Activated CD8-positive, alpha-beta T cell treated with anti-CD3 and anti-CD28 coated beads for 36 hours (primary cell): Measurements from ENCODE around the gene PMEPA1. TPM values are rescaled to one million over a fixed set of nuclear protein-coding genes. Genes with fewer than 3 reads are reported as not detected.

Experiments
- ATAC-seq: fragments of 200-7000 bp; cut with Tn5 transposase; one replicate; pipeline ENCODE4 v1.10.0; 2021; ENCODE audit warnings: mild to moderate bottlenecking, moderate library complexity
- CTCF ChIA-PET: fragments of 350-600 bp; sonication (Branson Sonifier 250); formaldehyde crosslinking; loops from one replicate; lab custom pipeline; 2021; ENCODE audit warnings: antibody characterized with exemption; lab: Charles Lee
- POLR2A ChIA-PET: fragments of 350-600 bp; sonication (Branson Sonifier 250); formaldehyde crosslinking; loops from one replicate; lab custom pipeline; 2021; ENCODE audit warnings: antibody characterized with exemption; lab: Charles Lee
- DNase-seq: peaks from one replicate; pipeline ENCODE4 v3.0.0-alpha.2; 2020
- H3K27ac Mint-ChIP-seq: one replicate; pipeline ENCODE4 v1.8.0; 2021; ENCODE audit warnings: mild to moderate bottlenecking, mixed read lengths
- H3K27me3 Mint-ChIP-seq: one replicate; pipeline ENCODE4 v1.8.0; 2021; ENCODE audit warnings: mixed read lengths
- H3K36me3 Mint-ChIP-seq: one replicate; pipeline ENCODE4 v1.8.0; 2021; ENCODE audit warnings: low read depth, mixed read lengths
- H3K4me1 Mint-ChIP-seq: one replicate; pipeline ENCODE4 v1.8.0; 2021; ENCODE audit warnings: low read depth, mixed read lengths
- H3K4me3 Mint-ChIP-seq: one replicate; pipeline ENCODE4 v1.8.0; 2021; ENCODE audit warnings: mild to moderate bottlenecking, moderate library complexity, mixed read lengths
- H3K9me3 Mint-ChIP-seq: one replicate; pipeline ENCODE4 v1.8.0; 2021; ENCODE audit warnings: mixed read lengths
- CTCF ChIP-seq: fragments of 200-600 bp; IDR thresholded peaks from one replicate; pipeline ENCODE4 v1.8.0; 2022; ENCODE audit warnings: antibody characterized with exemption, mild to moderate bottlenecking
- intact Hi-C: fragments of 100-400 bp; cut with micrococcal nuclease; formaldehyde crosslinking; loops from one replicate; pipeline ENCODE4 v1.10.0; 2022
- total RNA-seq, 2 experiments: library from RNA; stranded (reverse); gene quantifications; one replicate each; pipeline ENCODE4 v1.2.3, GENCODE V29; 2021

Gene PMEPA1
- total RNA-seq, 2 experiments from 2014 or later, result 1.7 to 2.0 TPM

GRCh38 chr20:57671072-57671391, 38.8 kb downstream of the PMEPA1 start:
- Mint-ChIP-seq H3K4me3 (no peak overlapping the region), H3K36me3 (no peaks in the 10 kb centered on the region), H3K9me3 (no peaks in the 10 kb centered on the region), H3K4me1 (peaks cover 13% of the 10 kb centered on the region), H3K27me3 (no peaks in the 10 kb centered on the region), H3K27ac (no peak overlapping the region)
- intact Hi-C loops, result no loop called here
- ChIA-PET POLR2A (no interaction called here), CTCF (no interaction called here)
- DNase-seq (no peak), ATAC-seq (no peak)
- no peak for TF ChIP-seq CTCF

GRCh38 chr20:57670288-57671071, 39.3 kb downstream of the PMEPA1 start:
- ChIA-PET CTCF (interaction anchor here (1.5 kb wide), 1 partner anchor 11 kb away, joined by 4 read pairs; no protein-coding TSS in a partner anchor), POLR2A (interaction anchor here (0.6 kb wide), 1 partner anchor 156 kb away, joined by 3 read pairs; no protein-coding TSS in a partner anchor)
- DNase-seq (no peak), ATAC-seq (no peak)
- H3K9me3 Mint-ChIP-seq, result no peaks in the 10 kb centered on the region
- no peaks in the 10 kb centered on the region for H3K36me3 Mint-ChIP-seq
- intact Hi-C loops, result no loop called here
- no peak for TF ChIP-seq CTCF
- peaks cover 13% of the 10 kb centered on the region for H3K4me1 Mint-ChIP-seq
- H3K27me3 Mint-ChIP-seq, result no peaks in the 10 kb centered on the region
- H3K27ac Mint-ChIP-seq, result no peak overlapping the region
- H3K4me3 Mint-ChIP-seq, result no peak overlapping the region

- no peaks in the 10 kb centered on the region for H3K9me3 Mint-ChIP-seq
Measured at GRCh38 chr20:57669632-57670031, 40.2 kb downstream of the PMEPA1 start.

GRCh38 chr20:57667924-57668782, 41.7 kb downstream of the PMEPA1 start:
- CTCF ChIA-PET, result no interaction called here
- no peak overlapping the region for H3K4me3 Mint-ChIP-seq
- H3K9me3 Mint-ChIP-seq, result no peaks in the 10 kb centered on the region
- H3K4me1 Mint-ChIP-seq, result peaks cover 13% of the 10 kb centered on the region
- TF ChIP-seq CTCF, result no peak
- no peaks in the 10 kb centered on the region for H3K27me3 Mint-ChIP-seq
- ATAC-seq (peak; percentile 37), DNase-seq (peak; percentile 20)
- peak overlapping the region; percentile 63 for H3K27ac Mint-ChIP-seq
- intact Hi-C loops, result no loop called here
- POLR2A ChIA-PET, result interaction anchor here (1.0 kb wide), 1 partner anchor 13 kb away, joined by 3 read pairs; no protein-coding TSS in a partner anchor
- no peaks in the 10 kb centered on the region for H3K36me3 Mint-ChIP-seq

More at GRCh38 chr20:57669632-57670031, 40.2 kb downstream of the PMEPA1 start:
- ChIA-PET POLR2A (interaction anchor here (0.6 kb wide), 1 partner anchor 157 kb away, joined by 3 read pairs; no protein-coding TSS in a partner anchor), CTCF (interaction anchor here (1.1 to 1.5 kb wide), 2 partner anchors 12 to 16 kb away, joined by 4 read pairs; no protein-coding TSS in a partner anchor)
- H3K4me3 Mint-ChIP-seq, result no peak overlapping the region
- H3K4me1 Mint-ChIP-seq, result peaks cover 13% of the 10 kb centered on the region
- TF ChIP-seq CTCF, result no peak
- no peak for ATAC-seq
- H3K36me3 Mint-ChIP-seq, result no peaks in the 10 kb centered on the region
- no peak for DNase-seq
- intact Hi-C loops, result no loop called here
- H3K27me3 Mint-ChIP-seq, result no peaks in the 10 kb centered on the region
- H3K27ac Mint-ChIP-seq, result no peak overlapping the region
